Ecto neural progenitor cell (in vitro differentiated cells): Measurements from ENCODE around the gene IQCK.
A peak's percentile ranks its signal among the peaks of the same experiment; 100 is the strongest.

Experiments
- DNase-seq: peaks from one replicate; pipeline ENCODE4 v3.0.0-alpha.2; 2018; ENCODE audit warnings: low spot score

The IQCK gene

GRCh38 chr16:19718624-19718965 is 524 bp downstream of the IQCK start:
- DNase-seq, result no peak

DNA sequence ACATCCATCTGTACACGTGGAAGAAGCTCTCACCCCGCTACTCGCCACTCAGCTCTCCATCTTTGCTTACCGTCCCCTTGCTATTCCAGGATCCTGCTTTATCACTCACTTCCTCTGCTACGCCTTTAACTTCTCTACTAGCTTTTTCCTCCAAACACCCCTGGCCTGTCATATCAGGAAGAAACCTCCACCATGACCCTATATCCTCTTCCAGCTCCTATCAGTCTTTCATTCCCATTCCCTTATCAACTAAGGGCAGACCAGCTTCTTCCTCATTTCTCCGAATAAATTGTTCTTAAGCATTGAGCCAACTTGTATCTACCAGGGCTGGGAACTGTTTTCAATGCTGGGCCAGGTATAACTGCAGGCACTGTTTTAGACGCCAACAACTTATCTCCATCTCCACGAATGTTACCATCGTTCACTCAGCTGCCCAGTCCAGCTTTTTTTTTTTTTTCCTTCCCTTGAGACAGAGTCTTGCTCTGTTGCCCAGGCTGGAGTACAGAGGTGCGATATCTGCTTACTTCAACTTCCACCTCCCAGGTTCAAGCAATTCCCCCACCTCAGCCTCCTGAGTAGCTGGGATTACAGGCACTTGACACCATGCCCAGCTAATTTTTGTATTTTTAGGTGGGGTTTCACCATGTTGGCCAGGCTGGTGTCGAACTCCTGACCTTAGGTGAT is 4.3 kb downstream of the IQCK start:
- no peak for DNase-seq

DNA sequence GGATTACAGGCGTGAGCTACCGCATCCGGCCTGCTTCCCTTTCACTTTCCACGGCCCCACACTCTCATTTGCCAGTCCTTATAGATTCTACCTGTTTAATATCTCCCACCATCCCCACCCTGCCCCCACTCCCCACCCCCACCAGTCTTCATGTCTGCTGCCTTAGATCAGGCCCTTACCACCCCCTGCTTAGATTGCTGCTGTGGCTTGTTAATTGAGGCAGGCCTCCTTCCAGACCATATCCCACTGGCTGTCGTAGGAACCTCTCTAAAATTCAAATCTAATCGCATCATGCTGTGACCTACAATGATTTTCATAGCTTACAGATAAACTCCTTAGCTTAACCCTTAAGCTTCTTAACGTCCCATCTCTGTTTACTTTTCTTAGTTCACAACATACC is 4.9 kb downstream of the IQCK start:
- DNase-seq, result no peak

DNA sequence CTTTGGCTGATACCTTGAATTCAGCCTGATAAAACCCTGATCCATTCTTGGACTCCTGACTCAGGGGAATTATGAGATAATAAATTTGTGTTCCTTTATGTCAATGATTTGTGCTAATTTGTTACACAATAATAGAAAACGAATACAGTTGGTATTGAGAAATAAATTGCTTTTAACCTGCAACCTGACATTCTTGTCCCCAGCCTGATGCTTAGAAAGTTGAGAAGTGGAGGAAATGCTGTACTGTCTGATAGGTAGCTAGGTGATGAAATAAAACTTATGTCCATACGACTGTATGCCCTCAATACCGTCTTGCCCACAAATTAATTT is 10.5 kb downstream of the IQCK start:
- DNase-seq, result no peak

- DNase-seq, result no peak
Measured at GRCh38 chr16:19733551-19733950, 15.5 kb downstream of the IQCK start.

DNA sequence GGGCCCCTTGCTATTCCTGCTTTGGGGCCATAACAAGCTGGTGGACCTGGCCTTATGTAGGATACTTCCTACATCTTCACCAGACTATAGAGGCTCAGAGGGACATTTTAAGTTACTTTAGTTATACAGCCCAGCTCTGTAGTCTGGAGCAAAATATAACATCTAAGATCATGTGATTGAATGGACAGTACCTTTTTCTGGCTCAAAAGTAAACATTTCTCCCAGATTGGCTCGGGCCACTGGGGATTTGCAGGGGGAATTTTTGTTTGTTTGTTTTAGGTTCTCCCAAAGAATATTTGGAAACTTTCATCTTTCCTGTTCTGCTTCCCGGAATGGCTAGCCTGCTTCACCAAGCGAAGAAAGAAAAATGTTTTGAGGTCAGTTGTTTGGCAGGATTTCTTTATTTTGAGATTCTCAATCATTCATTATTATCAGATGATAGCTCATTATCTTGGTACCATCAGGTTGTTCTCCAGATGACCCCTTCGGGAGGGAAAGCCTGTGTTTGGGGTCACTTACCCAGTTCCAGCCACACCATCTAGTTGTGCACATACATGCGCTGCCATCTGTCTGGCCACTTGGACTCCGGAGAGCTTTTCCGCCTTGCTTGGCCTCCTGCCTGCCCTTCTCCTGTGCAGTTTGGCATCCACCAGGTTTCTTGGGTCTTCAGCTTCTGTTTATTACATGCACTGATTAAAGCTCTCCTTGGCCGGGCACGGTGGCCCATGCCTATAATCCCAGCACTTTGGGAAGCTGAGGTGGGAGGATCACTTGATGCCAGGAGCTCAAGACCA is 17.2 kb downstream of the IQCK start:
- DNase-seq, result no peak

DNA sequence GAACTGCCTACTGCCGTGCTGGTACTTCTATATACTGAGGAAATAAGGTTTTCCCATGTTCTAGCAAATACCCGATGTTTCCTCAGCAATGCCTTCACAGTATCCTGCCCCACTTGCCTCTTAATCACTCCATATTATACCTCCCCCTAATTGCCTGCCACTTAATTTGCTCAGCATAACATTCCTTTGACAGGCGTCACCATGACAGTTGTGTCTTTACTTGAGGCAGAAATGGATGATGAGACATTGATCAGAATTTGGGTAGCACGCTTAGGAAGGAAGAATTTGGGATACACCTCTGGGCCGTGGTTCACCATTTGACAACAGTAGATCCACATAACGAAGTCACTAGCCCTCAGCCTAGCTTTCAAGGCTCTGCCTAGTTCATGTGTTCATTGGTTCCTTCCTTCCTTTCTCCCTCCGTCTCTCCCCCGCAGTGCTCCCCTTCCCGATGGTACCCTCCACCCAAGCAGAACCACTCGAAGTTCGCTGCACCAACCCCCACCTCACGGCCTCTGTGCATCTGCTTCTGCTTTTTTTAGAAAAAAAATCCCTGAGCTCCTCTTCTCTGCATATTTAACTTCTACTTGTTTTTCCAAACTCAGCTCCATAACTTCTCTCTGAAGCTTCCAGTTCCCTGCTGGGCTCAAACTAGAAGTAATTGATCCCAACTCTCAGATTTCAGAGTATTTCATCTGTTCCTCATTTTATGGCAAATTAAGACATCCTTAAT is 19.4 kb downstream of the IQCK start:
- no peak for DNase-seq

GRCh38 chr16:19741354-19741753 is 23.3 kb downstream of the IQCK start:
- DNase-seq, result no peak

DNA sequence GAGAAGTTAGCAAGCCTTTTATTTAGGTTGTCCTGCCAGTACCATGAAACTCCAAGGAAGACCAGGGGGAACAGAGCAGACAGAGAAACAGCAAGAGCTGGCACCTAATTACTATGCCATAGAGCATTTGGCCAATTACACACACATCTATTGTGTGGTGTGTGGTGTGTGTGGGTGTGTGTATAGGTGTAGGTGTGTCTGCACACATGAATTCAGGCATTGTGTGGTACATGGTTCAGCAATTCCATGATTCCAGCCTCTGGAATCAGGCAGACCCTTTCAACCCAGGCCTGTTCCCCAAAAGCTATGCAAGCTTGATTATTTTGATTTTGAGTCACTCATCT is 25.7 kb downstream of the IQCK start:
- no peak for DNase-seq

- no peak for DNase-seq
Measured at GRCh38 chr16:19744670-19745069, 26.6 kb downstream of the IQCK start.

GRCh38 chr16:19745286-19746010 is 27.4 kb downstream of the IQCK start:
- DNase-seq, result no peak

DNA sequence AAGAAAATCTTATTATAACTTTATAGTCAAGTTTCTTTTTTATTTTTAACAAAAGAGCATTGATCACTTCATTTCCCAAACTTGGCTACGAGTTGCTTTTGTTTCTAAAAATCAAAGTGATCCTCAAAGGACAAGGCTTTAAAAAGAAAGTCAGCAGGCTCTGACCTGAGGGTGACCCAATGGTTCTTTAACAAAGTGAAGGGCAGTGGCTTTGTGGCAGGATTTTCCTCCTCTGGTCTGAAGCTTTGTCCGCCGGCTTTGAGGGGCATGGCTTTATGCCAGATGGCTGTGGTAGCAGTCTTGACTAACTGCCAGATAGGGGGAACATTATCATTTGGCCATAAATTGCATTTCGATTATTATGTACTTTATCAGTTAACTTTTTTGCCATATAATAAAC is 28.5 kb downstream of the IQCK start:
- DNase-seq, result peak; percentile 65

DNA sequence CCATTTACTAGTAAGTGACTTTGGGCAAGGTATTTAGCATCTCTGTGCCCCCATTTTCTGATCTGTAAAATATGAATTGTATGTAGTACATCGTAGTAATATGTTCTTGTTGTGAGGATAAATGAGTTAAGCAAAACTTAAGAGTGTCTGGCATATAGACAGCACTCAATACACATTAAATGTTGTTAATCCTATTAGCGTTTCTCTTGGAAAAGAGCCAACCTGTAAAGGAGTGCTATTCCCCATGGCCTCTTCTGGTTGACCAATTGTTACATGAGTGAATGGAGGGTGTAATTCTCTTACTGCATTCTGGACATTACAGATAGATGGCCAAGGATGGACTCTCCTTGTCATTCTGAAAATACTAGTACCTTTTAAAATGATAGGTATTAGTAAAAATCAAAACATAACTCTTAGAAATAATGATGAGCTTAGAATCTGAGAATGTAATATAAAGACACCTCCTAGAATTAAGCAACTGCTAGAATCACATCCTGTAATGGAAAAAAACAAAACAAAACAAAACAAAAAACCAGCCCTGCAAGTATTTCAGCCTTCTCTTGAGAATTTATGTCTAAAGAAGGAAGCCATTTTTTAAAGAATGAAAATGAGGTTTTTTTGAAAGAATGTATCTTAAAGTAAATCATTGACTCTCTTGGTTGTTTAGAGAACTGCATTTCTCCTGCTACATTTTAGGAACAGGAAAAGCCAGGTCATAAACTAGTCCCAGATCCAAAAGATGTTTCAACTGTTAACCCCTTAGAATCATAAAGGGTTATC is 30.5 kb downstream of the IQCK start:
- DNase-seq, result no peak

DNA sequence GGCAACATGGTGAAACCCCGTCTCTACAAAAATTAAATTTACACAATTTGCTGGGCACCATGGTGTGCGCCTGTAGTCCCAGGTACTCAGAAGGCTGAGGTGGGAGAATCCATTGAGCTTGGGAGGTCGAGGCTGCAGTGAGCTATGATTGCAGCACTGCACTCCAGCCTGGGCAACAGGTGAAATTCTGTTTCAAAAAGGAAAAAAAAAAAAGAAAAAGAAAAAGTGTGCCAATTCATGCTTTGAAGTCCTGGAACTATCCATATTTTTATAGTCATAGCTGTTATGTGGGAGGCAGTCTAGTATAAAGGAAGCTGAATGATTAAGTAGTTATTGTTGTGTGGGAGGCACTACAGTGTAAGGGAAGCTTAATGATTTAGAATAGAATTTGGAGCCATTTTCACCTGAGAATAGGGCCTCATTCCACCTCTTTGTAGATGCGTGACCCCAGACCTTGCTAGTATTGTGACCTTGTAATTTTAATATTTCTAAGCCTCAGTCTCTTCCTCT is 31.6 kb downstream of the IQCK start:
- no peak for DNase-seq

DNA sequence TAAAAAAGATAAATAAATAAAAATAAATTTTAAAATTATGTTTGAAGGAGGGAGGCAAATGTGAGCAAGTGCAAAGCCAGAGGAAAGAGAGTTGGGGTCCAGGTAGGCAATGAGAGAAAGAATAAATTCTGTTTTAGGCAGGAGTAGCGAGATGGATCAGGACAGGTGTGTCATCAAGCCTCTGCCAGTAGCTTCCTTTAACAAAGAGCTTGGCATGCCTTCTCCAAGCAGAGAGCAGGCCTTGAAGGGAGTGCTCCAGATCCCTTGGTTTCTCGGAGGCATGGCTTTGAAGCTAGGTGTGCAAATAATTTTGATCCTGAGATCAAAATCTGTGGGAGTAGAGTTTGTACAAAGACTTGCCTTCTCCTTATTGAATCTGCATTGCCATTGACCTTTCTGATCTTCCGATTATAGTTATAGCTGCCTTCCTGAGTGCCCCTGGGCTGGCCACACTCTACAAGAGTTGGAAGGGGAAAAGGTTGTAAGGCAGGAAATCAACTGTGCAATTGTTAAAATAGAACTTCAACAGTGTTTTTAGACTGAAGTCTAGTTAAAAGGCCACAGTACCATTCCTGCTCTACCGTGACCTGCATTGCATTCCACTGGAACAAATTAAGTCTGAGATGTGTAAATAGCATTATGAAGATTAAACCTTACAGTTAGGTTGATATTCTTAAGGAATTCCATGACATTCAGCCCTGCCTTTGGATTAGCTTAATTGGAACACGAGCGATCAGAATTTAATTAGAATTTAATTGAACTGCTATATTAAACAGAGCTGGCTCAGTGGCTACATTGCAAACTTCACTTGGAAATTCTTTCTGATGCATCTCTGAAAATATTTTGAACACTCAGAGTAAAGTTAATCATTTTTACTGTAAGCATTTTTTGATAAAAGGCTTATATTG is 33.7 kb downstream of the IQCK start:
- no peak for DNase-seq

GRCh38 chr16:19753815-19754643 is 36.0 kb downstream of the IQCK start:
- no peak for DNase-seq

DNA sequence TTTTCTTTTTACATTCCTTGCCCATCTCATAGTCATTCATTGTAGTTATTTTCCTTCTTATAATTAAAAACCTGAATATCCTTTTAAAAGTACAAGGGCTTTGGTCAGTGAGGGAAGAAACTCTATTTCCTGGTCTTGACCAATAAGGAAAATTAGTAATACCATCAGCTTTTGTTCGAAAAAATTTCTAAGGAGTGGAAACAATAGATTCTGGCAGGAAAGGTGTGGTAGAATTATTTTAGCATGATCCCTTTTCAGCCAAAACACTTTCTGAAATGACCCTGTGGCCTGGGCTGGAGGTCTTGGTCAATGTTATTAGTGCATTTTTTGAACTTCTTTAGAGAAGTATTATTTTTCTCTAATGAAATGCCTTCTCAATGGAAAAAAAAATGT is 36.6 kb downstream of the IQCK start:
- no peak for DNase-seq

GRCh38 chr16:19755268-19755667 is 37.2 kb downstream of the IQCK start:
- DNase-seq, result no peak

DNA sequence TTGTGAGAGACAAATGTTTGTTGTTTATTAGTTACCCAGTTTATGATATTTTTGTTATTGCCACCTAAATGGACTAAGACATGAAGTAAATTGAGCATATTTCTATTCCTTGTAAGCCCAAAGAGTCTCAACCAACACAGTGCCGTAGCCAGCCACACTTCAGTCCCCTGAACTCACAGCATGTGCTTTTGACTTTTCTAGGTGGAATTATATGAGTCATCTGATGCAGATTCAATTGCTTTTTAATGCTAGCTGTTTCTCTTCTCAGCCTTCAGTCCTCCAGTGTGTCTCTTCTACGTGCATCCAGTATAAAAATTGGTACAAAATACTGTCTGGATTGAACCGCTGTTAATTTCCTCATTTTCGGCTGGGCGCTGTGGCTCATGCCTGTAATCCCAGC is 39.0 kb downstream of the IQCK start:
- no peak for DNase-seq
